Activated CD4-positive, alpha-beta T cell treated with anti-CD3 and anti-CD28 coated beads, Interleukin-10, Interleukin-2, amounts not matched to agents 100 ng/mL and 50 ng/mL, durations not matched to agents 16 hours and 8 hours (primary cell): ENCODE results near the gene TAOK3.
A peak's percentile ranks its signal among the peaks of the same experiment; 100 is the strongest.
"Not testable (repeated sequence)": the region's sequence is repeated elsewhere in the genome, so short reads cannot be mapped to it uniquely, and the experiment has no call there.

Experiments used
- DNase-seq: peaks from one replicate; pipeline ENCODE4 v3.0.0-alpha.2; 2020

Gene TAOK3

DNA sequence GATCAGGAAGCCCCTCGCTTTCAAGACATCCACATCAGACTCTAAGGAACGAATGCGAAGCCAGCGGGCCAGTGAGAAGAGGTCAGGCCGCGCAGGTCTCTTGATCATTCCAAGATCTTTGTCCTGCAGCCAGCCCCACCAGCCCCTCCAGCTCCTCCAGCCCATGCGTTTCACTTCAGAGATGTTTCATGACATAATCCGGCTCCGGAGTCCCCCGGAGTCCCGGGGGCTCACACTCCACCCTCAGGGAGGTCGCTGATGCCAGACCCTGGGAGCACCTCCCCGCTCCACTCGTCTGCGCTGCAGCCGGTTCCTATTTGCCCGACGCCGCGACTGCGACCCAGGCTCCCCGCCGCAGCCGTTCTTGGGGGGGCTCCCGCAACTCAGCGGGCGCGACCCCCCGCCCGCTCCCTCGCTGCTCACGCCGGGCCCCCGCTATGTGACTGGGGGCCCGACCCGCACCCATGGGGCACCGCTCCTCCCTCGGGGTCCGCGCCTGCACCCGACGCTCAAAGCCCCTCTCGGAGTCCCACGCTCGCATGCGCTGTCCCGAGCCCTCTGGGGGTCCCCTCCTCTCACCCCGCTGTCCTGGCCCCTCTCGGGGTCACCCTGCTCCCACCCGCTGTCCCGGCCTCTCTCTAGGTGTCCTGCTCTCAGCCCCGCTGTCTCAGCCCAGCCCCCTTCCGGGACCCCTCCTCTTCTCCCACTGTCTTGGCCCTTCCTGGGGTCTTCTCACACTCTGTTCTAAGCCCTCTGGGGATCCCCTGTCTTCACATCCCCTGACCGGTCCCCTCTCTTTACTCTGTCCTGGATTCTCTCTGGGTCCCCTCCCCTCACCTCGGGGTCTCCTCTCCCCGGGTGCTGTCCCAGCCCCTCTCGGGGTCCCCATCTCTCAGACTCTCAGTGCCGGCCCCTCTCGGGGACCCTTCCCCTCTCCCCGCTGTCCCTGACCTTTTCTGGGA, 1.1 kb downstream of the TAOK3 start:
- no peak for DNase-seq

DNA sequence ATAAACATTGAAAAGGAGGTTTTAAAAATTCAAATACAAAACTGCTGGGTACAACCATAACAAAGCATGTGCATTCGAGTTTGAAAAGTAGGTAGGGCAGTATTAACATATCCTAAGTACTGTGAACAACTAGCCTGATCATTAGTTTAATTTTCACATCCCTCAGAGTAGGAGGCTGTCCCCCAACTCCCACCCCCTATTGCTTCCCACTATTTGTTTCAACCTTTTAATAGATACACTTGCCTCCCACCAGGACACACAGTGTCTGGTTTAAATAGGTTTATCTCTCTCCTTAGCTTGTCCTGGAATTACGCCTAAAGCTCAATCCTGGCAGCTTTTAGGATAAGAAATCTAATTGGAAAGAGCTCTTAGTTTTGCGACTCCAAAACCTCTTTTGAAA, 2.1 kb downstream of the TAOK3 start:
- DNase-seq: no peak

DNA sequence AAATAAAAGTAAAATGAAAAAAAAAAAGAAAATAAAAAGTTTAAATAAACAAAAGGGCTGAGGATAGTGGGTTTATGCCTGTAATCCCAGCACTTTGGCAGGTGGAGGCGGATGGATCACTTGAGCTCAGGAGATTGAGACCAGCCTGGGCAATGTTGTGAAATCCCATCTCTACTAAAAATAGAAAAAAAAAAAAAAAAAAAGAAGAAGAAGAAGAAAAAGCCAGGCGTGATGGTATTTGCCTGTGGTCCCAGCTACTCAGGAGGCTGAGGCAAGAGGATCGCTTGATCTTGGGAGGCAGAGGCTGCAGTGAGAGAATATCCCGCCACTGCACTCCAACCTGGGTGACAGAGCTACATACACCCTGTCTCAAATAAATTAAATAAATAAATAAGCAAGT, 3.9 kb downstream of the TAOK3 start:
- DNase-seq: no peak

DNA sequence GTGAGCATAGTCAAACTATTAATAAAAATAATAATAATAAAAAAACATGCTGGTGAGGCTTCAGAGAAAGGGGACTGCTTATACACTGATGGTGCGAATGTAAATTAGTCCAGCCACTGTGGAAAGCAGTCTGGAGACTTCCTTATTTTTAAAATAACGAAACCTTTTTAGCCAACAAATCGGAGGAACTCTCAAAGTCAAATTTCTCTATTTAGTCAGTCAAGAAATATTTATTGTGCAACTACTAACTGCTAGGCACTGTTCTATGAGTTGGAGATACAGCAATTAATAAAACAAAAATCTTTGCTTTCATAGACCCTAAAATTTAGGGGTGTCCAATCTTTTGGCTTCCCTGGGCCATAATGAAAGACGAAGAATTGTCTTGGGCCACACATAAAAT, 10.8 kb downstream of the TAOK3 start:
- no peak for DNase-seq

DNA sequence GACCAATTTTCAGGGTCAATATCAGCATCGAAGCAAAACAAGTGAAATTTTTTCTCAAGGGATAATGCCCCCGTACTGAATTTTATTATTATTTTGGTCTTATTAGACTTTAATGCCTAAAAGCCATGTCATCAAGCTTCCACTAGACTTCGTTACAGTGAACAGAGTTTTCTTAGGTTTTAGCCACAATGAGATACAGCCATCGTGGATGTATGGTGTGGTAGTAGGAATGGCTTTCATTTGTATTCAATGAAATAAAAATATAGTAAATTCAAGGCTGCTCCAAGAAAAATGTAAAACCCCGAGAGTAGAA, 11.7 kb downstream of the TAOK3 start:
- no peak for DNase-seq

DNA sequence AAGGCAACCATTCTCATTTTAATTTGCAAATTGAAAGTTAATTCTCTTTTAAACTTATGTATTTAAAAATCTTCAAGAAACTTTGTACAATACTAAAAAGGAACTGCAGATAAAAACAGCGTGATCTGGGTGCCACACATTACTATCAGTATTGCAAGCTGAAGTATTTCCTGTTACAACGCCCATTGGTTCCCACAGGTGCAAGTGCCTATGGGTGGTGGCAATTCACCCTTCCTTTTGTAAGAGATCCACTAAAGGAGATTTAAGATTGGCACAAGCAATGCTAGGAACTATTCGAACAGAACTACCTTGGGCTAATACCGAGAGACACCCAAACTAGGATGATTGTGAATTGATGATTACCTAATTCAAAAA, 13.2 kb downstream of the TAOK3 start:
- peak; percentile 66 for DNase-seq

DNA sequence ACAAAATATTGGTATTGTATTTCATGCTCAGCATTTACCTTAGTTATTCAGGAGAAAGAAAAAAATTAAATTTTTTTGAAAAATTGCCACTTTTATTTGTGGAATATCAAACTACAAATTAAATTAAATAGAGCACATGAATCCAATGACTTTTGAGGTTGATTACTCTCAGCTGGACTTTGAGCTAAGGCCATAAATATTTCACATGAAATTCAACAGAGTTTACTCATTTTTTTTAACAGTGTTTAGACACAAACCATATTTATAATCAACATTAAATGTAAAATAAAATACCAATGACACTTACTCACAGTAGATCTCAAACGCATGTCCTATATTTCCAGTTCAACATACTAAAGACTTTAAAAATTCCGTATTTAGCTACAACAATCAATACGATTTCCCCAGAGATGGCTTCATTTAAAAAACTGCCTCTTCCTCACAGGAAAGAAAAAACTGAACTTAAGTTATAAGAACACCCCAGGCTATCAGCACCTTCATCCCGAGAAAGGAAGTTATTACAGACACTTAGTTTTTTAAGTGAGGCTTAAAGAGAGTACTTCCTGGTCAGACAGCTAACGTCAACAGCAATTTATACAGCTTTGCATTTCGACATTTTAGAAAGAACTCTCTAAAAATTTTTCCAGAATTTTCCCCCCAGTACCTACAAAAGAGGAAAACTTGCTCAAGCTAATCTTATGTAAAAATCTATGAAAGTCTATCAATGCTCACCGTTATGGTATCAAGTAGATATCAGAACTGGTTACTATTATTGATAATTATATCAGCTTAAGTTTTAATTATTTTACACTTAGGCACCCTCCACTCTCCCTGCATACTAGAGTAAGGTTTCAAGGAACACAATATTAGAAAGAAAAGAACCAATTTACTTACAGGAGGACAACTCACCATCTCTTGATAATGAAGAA, 13.8 kb downstream of the TAOK3 start:
- DNase-seq: peak; percentile 66

DNA sequence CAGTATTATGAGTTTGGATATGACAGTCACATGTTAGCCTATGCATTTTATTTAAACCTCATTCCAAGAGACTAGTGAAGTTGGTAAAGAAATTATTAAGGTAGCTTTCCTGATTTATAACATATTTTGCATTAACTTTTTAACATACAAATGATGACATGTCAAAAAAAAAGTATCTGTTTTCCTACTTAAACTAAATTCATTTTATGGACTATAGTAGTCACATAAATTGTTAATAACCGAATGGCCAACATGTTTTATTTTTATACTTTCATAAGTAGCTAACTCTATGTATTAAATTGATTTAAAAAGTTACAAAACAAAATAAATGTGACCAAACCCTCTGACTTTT, 14.7 kb downstream of the TAOK3 start:
- no peak for DNase-seq

DNA sequence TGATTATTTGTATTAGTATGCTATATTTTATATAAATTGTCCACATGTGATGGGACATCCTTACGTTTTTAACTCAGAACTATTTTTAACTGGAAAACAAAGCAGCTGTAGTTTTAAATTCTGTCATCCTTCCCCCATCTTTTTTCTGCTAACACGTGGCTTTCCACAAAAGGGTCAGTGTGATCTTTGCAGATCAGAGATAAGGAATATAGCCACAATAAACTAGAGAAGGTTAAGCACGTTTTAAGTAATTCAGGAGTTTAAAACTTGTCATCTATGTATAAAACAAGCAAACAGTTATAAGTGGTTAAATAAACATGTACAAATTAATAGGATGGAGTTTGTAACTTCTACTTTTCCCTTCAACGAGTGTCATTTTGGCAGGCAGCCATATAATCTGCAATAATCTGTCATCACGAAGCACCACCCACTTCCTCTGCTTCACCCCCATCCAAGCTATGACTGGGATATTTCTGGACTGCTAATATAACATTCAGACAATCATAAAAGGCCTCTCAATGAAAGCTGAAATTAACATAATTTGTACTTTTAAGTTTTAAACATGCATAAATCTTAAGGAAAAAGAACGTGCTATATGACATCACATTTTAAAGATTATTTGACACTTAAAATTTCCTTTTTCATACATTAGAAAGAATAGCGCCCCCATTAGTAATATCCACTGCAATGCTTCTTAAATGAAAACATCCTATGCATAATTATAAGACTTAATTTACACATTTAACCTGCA, 15.3 kb downstream of the TAOK3 start:
- DNase-seq: peak; percentile 79

DNA sequence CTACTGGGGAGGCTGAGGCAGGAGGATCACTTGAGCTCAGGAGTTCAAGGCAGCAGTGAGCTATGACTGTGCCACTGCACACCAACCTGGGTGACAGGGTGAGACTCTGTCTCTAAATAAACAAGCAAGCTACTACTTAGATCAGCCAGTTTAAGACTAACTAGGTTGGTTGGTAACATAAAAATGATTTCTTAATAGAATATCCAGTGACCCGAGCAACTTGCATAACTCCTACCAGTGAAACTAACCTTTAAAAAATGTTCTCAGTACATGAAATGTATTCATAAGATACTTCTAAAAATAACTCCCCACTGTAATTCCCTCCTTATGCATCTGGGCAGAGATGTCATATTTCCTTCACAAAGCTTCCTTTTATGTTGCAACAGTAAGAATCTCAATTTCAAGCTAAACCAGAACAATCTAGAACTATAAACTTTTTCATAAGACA, 15.9 kb downstream of the TAOK3 start:
- DNase-seq: peak; percentile 44

DNA sequence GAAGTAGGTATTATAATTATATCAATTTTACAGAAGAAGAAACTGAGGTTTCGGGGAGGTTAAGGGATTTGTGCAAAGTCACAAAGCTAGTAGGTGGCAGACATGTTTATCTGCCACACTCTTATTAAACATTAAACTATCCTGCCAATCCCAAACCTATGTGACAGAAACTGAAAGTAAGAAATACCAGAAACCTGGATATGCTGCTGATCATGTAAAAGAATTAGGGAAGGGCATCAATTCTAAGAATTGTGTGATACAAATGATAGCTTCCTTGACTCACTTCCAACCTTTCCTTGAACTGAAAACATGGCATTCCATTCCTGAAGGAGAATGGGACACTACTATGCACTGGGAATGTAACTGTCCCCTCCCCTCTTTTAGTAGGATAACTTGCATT, 16.9 kb downstream of the TAOK3 start:
- DNase-seq: no peak

DNA sequence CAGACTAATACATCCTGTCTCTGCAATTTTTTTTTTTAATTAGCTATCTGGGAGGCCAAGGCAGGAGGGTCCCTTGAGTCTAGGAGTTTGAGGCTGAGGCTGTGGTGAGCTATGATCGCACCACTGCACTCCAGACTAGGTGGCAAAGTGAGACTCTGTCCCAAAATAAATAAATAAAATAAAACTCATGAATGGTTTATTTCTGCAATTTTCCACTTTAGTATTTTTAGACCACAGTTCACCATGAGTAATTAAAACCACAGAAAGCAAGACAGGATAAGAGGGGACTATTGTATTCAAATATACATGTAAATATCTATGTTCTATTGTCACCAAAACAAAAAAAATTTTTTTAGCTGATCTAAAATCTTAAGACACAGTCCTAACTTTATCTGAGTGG, 17.8 kb downstream of the TAOK3 start:
- no peak for DNase-seq

DNA sequence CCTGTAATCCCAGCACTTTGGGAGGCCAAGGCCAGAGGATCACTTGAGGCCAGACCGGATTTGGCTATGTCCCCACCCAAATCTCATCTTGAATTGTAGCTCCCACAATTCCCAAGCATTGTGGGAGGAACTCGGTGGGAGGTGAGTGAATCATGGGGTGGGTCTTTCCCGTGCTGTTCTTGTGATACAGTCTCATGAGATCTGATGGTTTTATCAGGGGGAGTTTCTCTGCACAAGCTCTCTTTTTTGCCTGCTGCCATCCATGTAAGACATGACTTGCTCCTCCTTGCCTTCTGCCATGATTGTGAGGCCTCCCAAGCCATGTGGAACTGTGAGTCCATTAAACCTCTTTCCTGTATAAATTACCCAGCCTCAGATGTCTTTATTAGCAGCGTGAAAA, 18.2 kb downstream of the TAOK3 start:
- not testable (repeated sequence) for DNase-seq

DNA sequence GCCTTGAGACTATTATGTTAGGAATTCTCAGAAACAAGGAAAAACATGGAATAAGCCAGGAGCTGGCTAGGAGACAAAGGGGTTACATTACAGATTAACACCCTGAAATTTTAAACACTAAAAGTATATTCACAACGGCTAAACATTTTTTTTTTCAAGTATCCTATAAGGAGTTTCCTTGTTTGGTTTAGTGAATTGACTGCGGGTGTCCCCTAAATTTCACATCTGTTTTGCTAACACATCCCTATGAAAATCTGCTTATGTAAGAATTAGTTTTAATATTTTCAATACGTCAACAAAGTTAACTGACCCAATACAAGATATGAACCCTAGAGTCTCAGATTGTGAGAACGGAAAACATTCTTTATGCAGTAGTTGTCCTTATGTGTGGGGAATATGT, 19.0 kb downstream of the TAOK3 start:
- DNase-seq: no peak

DNA sequence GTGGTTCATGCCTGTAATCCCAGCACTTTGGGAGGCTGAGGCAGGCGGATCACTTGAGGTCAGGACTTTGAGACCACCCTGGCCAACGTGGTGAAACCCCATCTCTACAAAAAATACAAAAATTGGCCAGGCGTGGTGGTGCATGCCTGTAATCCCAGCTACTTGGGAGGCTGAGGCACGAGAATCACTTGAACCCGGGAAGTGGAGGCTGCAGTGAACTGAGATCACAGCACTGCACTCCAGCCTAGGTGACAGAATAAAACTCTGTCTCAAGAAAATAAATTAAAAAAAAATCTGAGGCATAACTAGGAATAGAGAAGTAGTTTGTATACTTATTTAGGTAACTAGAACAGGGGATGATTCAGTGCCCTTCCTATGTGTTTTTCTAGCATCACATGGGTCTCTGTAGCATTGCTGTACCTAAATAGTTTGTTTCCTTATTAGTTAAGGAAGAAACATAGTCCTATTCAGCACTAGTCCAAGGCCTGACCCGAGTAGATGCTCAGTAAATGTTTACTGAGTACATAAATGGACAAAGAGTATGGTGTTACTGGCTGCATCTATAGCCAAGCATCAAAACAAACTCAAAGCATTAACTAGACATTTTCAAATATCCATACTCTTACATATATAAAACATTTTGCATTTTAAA, 21.7 kb downstream of the TAOK3 start:
- no peak for DNase-seq

DNA sequence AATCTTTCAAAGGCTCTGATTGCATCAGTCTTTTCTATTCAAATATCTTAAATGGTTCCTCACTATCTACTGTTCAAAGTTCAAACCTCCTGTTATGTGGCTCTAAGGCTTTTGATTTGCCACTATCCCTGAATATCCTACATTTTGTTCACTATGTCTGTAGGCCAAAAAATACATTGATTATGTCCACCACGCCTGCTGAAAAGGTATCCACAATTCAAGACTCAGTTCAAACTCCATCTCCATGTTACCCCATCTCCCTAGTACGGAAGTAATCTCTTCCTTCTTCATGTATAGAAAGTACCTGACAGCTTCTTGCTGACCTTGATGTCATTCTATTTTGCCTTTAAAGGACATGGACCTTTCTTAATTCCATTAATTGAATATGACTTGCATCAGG, 24.8 kb downstream of the TAOK3 start:
- no peak for DNase-seq

DNA sequence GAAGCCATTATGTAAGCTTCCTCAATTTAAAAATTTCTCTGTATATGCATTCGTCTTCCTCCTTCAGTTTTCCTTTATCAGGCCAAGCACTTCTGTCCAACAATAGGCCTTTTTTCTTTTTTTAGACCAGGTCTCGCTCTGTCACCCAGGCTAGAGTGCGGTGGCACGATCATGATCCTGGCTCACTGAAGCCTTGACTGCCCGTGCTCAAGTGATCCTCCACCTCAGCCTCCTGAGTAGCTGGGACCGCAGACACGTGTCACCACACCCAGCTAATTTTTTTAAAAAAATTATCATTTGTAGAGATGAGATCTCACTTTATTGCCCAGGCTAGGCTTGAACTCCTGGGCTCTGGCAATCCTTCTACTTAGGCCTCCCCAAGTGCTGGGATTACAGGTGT, 25.8 kb downstream of the TAOK3 start:
- DNase-seq: no peak

DNA sequence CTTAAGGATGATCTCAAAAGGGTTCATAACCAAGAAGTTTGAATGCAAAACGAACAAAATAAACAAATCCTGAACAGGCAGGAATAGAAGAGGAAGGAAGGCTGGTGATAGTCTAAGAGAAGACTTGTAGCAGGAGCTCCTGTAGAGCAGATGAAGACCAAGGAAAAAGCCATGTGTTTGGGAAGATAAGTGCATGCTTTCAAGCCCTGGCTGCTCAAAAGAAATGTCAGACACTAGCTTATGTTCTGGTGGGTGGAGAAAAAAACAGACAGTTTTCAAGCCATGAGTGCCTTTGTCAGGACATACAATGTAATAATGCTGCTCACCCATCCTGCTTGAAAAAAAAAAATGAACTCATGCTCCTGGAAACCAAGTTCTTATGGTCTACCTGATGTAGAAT, 27.4 kb downstream of the TAOK3 start:
- DNase-seq: no peak

DNA sequence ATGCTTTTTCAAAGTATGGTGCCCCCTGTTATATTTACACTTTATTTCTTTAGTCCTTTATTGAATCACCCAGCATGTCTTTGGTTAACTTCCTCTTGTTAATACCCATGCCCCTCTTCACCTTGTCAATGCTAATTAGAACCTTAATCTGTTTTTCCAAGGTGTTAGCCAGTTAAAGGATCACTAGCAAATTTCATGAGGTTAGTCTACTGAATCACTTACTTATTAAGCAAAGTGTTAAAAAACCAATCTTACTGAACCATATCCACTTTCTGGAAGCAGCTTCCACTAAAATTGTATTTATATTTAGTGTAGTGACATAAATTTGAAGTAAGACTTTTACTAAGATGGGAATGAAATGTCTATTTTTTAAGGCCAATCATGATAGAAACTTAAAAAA, 27.9 kb downstream of the TAOK3 start:
- DNase-seq: no peak

DNA sequence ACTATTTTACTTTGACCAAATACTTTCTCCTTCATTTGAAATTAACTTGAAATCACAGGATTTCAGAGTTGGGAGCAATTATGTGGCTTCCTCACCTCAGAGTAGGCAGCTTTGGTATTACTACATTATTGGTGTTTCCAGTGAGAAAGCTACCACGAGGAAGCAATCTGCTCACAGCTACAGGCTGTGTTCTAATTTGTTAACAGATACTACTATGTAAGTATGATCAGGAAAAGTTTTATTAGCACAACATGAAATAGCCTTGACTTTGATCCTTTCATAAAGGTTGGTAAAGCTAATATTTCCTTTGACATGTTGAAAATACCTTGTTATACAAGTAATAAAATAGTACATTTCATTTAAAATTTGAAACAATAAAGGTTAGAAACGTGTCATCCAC, 30.6 kb downstream of the TAOK3 start:
- no peak for DNase-seq

DNA sequence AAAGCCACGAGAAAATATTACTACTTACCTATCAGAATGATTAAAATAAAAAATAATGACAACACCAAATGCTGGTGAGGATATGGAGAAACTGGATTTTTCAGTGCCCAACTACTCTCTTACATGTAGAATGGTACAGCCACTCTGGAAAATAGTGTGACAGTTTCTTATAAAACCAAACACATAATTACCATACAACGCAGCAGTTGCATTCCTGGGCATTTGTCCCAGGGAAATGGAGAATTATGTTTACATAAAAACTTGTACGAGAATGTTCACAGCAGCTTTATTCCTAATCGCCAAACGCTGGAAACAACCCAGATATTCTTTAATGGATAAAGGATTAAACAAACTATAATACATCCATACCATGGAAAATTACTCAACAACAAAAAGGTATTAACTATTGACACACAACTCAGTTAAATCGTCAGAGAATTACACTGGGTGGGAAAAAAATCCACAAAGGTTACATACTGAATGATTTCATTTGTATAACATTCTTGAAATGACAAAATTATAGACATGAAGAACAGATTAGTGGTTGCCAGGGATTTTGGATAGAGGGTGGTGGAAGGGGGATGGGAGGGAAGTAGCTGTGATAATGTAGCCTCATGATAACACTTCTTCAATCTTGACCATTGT, 35.4 kb downstream of the TAOK3 start:
- DNase-seq: no peak

DNA sequence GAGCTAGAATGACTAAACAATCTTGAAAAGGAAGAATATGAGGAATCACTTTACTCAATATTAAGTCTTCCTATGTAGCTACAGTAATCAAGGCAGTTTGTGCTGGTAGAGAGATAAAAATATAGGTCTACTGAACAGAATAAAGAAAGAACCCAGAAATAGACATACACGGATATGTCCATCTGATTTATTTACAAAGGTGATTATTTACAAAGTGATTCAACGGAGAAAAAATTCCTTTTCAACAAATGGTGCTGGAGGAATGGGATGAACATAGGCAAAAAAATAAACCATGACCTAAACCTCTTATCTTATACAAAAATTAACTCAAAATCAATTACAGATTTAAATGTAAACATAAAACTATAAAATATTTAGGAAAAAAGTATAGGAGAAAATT, 36.6 kb downstream of the TAOK3 start:
- no peak for DNase-seq
